ENCODE results near the gene BCDIN3D.

DNA sequence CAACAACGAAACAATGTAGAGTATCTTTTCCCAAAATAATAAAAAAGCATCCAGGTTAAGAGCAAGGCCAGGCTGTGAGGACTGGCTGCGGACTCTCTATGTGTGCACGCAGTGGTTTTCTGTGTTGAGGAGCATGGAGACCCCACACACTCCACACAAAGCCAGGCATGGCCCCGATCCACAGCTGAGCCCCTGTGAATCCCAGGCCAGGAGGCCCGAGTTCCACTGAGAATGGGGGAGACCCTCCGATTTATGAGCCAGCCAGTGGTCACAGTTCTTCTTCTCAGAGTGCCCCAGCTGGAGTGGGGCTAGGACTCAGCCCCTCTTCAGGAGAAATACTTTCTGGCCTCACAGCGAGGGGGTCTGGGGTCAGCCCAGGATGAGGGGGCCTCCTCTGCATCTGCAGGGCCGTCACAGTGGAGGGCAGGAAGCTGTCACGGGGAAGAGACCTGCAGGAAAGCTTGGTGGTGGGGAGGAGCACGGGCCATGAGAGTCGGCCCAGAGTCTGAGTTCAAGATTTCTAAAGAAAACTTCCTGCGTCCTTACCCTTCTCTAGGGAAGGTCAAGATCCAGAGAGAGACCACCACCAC lies 34.8 kb downstream of the BCDIN3D start:
- TF ChIP-seq, protein P1, sequence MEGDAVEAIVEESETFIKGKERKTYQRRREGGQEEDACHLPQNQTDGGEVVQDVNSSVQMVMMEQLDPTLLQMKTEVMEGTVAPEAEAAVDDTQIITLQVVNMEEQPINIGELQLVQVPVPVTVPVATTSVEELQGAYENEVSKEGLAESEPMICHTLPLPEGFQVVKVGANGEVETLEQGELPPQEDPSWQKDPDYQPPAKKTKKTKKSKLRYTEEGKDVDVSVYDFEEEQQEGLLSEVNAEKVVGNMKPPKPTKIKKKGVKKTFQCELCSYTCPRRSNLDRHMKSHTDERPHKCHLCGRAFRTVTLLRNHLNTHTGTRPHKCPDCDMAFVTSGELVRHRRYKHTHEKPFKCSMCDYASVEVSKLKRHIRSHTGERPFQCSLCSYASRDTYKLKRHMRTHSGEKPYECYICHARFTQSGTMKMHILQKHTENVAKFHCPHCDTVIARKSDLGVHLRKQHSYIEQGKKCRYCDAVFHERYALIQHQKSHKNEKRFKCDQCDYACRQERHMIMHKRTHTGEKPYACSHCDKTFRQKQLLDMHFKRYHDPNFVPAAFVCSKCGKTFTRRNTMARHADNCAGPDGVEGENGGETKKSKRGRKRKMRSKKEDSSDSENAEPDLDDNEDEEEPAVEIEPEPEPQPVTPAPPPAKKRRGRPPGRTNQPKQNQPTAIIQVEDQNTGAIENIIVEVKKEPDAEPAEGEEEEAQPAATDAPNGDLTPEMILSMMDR (IDR thresholded peaks at IDR 0.05), result no peak
- no peak for TF ChIP-seq POLR2A (IDR thresholded peaks at IDR 0.05)
